GM11168 (cell line): ENCODE data around the gene MRO.
"Not testable (repeated sequence)": the region's sequence is repeated elsewhere in the genome, so short reads cannot be mapped to it uniquely, and the experiment has no call there.

ENCODE experiments used
- in situ Hi-C: fragments of 300-500 bp; cut with MboI; formaldehyde crosslinking; loops from one replicate; pipeline ENCODE4 v1.12.0; 2022; ENCODE audit warnings: low sequenced_read_pairs; ENCODE audit not compliant: unreplicated experiment

MRO gene

GRCh38 chr18:50839996-50840395, 20.2 kb upstream of the MRO start:
- in situ Hi-C loops = no loop called here

GRCh38 chr18:50839341-50839740, 19.5 kb upstream of the MRO start:
- in situ Hi-C loops = no loop called here

DNA sequence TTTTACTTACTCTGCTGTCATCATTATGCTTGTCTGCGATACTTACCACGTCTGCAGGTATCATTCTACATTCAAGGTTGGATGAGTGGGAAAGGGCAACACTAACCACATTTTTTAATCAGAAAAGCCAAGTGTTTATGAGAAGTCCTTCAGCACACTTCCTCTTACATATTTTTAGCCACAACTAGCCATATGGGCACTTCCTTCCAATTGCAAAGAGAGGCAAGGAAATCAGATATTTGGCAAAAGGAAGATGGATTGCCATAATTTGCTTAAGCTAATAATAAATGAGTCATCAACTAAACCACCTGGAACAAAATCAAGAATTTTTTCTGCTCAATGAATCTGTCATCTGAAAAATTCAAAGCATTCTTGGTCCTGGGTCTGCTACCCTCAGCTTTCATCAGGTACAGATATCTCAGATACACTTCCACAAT, 16.7 kb upstream of the MRO start:
- in situ Hi-C loops = no loop called here

DNA sequence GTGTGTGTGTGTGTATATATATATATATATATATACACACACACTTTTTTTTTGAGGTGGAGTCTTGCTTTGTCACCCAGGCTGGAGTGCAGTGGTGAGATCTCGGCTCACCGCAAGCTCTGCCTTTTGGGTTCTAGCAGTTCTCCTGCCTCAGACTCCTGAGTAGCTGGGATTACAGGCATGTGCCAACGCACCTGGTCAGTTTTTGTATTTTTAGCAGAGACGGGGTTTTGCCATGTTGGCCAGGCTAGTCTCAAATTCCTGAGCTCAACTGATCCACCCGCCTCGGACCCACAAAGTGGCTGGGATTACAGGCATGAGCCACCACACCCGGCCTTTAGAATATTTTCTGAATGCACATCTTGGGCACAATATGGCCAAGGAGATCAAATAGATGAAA, 13.7 kb upstream of the MRO start:
- in situ Hi-C loops = not testable (repeated sequence)

DNA sequence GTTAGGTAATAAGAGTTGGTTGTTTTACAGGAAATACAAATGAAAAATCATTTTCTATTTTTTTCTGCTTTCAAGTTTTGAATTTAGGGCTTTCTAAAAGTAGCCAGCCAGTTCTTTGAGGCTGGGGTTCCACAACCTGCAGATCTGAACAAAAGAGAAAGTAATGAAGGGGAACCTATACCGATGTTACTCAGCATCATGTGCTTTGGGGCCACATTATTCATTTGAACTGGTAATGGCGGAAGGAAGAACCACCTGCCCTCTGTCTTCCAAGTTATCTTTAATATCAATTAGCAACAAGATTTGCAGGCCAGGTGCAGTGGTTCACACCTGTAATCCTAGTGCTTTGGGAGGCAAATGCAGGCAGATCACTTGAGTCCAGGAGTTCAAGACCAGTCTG, 12.9 kb upstream of the MRO start:
- in situ Hi-C loops = no loop called here

- in situ Hi-C loops = no loop called here
Measured at GRCh38 chr18:50830544-50830943, 10.7 kb upstream of the MRO start.

DNA sequence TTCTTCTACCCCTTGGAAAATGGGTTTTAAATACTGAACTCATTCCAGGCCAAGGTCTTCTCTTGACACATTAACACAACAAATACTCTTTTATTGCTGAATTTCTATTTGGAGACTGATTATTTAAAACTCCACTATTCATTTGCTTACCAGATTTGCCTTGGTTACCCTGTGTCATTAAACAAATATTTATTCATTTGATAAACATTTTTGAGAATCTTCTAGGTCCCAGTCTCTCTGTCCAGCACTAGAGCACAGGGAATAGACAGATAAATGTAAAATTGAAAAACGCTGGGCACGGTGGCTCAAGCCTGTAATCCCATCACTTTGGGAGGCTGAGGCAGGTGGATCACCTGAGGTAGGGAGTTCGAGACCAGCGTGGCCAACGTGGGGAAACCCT, 9.8 kb upstream of the MRO start:
- in situ Hi-C loops = no loop called here

GRCh38 chr18:50826027-50826426, 6.2 kb upstream of the MRO start:
- in situ Hi-C loops = no loop called here

DNA sequence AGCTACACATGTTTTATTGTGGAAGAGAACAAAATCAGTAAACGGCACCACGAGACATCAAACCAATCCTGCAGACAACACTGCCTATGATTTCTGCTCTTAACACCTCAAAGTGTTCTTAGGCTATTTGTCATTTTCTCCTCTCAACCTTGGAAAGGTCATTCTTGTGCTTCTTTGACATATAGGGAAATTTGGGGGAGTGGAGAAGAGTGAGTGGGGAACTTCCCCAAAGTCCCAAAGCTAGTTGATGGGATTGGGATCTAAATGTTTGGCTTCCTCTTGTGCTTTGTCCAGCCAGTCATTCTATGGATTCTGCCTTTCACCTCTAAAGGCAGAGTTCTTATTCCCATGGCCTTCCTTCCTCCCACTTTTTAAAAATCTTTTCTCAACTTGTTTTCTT, 5.8 kb upstream of the MRO start:
- in situ Hi-C loops = no loop called here

DNA sequence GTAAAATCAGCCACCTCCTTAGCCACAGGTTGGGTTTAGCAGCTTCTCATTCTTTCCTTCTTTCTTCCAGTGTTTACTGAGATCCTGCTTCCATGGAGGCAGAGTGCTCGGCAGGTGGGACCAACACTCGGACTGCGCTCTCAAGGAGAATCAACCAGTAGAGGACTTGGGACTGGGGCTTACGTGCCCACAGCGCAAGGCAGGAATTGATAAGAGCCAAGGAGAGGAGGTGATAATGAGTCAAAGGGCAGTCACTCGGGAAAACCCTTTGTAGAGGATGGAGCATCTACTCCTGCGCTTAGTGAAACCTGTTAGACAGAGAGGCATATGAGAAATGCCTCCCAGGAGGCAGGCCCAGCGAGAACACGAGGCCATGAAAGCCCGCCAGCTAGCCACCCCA, 2.9 kb upstream of the MRO start:
- in situ Hi-C loops = loop anchor here (5.0 kb wide), 1 partner anchor 40 kb away; no protein-coding TSS in a partner anchor

DNA sequence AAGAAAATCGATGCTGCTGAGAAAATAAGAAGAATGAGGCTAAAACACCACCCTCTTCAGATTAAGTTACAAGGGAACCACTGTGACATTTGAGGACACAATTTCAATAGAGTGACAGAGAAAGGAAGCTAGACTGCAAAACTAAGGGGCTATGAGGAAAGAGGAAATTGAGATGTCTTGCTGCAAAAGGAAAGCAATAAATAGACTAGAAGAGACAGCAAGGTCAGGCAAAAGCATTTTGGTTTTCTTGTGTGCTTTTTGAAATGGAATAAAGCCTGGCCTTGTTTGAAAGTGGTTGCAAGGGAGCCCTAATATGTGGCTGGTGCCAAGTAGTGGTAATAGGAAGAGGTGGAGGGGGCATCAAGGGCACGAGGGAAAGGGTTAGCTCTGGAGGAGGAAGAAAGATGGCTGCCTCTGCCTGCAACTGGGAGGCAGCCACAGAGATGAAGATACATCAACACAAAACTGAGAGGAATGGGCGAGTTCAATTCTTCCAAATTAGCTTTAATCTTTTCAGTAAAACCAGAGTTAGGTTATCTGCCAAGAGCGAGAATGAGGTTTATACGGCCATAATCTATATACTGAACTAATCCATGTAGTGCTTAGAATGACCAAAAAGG, 1.2 kb upstream of the MRO start:
- in situ Hi-C loops = loop anchor here (5.0 kb wide), 1 partner anchor 41 kb away; no protein-coding TSS in a partner anchor

DNA sequence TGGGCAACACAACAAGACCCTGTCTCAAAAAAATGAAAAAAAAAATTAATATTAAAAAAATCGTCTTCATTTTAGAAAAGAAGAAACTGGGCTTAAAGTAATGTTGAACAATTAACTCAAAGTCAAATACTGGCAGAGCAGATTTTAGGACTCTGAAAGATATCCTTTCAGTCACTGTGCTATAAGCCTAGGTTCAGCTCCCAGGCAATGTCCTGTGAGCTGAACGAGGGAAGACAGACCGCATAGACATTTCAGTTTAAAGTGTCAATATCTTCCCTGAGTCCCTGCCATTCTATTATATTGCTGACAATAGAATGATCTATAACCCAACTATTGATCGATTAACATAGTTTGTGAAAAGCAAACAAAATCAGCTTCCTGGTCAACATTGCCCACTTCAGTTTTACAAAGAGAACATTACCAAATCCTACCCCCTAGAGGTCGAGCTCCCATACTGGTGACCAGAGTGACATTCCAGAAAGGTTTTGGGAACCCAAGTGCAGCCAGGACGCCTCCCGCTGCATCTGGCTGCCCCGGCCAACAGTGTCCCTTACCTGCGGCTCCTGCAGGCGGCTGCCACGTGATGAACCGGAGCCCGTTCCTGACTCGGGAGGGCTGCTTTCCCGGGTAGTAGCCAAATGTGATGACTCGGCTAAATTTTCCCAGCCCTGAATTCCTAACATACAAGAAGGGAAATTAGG, 639 bp downstream of the MRO start:
- in situ Hi-C loops = no loop called here

GRCh38 chr18:50816419-50817166, 3.2 kb downstream of the MRO start:
- in situ Hi-C loops = no loop called here

DNA sequence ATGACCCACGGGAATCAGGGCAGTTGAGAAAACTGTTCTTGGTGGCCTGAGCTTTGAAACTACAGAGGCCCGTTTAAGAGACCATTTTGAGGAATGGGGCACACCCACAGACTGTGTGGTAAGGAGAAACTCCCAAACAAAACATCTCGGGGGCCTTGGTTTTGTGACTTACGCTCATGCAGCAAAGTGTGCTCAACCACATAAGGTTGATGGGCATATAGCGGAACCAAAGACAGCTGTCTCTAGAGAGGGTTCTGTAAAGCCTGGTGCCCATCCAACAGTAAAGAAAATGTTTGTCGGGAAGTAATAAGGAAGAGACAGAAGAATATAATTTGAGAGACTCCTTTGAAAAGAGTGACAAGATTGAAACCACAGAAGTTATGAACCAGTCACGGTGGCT, 5.4 kb downstream of the MRO start:
- in situ Hi-C loops = no loop called here

GRCh38 chr18:50813353-50813752, 6.5 kb downstream of the MRO start:
- in situ Hi-C loops = no loop called here

- in situ Hi-C loops = no loop called here
Measured at GRCh38 chr18:50812834-50813233, 7.0 kb downstream of the MRO start.

DNA sequence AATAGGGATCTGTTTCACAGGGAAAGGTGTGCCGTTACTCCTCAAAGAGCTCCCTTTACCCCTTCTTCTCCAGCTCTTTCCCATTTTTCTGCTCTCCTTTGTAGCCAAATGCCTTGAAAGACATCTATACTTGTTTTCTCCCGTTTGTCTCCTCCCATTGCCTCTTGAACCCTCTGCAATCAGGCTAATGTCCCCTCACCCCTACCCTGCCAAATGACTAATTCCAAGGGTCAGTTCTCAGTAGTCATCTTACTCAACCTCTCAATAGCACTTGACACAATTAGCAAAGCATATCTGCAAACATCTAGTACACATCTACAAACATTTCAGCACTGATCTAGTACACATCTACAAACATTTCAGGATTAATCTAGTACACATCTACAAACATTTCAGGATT, 12.6 kb downstream of the MRO start:
- in situ Hi-C loops = no loop called here

DNA sequence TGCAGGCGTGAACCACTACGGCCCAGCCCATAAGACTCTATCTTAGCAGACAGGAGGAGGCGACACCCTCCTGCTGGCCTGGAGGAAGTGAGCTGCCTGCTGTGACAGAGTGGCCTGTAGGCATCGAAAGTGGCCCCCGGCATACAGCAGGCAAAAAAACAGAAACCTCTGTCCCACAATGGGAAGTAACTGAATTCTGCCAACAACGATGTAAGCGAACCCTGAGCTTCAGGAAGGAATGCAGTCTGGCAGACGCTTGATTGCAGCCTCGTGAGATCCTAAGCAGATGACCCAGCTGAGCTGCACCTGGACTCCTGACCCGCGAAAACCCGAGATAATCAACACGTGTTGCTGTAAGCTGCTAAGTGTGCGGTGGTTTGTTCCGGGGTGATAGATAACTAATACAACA, 13.6 kb downstream of the MRO start:
- in situ Hi-C loops = no loop called here

GRCh38 chr18:50805732-50806131, 14.1 kb downstream of the MRO start:
- in situ Hi-C loops = no loop called here

DNA sequence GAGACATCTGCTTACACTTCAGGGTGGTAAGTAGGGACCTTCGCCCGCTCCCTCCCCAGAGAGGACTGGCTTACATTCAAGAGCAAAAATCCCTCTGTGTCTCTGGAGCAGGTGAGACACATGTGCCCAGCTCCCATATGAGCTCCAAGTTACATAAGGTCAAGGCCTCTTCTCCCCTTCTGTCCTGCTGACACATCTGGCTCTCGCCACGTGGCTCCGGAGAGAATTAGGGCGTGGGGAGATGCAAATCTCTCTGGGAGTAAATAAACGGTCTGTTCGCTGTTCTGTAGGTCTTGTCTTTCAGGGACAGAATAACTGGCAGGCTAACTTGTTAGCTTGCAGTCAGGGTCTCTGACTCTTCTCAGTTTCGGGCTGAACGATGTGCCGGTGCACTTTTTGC, 16.2 kb downstream of the MRO start:
- in situ Hi-C loops = no loop called here

- in situ Hi-C loops = no loop called here
Measured at GRCh38 chr18:50802141-50802540, 17.7 kb downstream of the MRO start.
